Neuron (in vitro differentiated cells): ENCODE measurements around the gene SDS.

ENCODE experiments used
- H2AFZ ChIP-seq: one replicate; pipeline ENCODE4 v1.6.1; 2013; ENCODE audit warnings: low read depth, mild to moderate bottlenecking, inconsistent platforms, low read length, moderate library complexity
- H3K27me3 ChIP-seq: one replicate; pipeline ENCODE4 v1.6.1; 2013; ENCODE audit warnings: low read length; ENCODE audit not compliant: insufficient read depth
- H3K36me3 ChIP-seq: one replicate; pipeline ENCODE4 v1.6.1; 2013; ENCODE audit warnings: low read length; ENCODE audit not compliant: insufficient read depth
- H3K4me1 ChIP-seq: one replicate; pipeline ENCODE4 v1.6.1; 2013; ENCODE audit warnings: low read length; ENCODE audit not compliant: insufficient read depth
- H3K4me3 ChIP-seq: 2 replicates; pipeline ENCODE4 v1.5.1; 2013; ENCODE audit warnings: mild to moderate bottlenecking, low read length, moderate library complexity
- H3K9me3 ChIP-seq: one replicate; pipeline ENCODE4 v1.6.1; 2013; ENCODE audit warnings: low read length

SDS gene, protein sequence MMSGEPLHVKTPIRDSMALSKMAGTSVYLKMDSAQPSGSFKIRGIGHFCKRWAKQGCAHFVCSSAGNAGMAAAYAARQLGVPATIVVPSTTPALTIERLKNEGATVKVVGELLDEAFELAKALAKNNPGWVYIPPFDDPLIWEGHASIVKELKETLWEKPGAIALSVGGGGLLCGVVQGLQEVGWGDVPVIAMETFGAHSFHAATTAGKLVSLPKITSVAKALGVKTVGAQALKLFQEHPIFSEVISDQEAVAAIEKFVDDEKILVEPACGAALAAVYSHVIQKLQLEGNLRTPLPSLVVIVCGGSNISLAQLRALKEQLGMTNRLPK

DNA sequence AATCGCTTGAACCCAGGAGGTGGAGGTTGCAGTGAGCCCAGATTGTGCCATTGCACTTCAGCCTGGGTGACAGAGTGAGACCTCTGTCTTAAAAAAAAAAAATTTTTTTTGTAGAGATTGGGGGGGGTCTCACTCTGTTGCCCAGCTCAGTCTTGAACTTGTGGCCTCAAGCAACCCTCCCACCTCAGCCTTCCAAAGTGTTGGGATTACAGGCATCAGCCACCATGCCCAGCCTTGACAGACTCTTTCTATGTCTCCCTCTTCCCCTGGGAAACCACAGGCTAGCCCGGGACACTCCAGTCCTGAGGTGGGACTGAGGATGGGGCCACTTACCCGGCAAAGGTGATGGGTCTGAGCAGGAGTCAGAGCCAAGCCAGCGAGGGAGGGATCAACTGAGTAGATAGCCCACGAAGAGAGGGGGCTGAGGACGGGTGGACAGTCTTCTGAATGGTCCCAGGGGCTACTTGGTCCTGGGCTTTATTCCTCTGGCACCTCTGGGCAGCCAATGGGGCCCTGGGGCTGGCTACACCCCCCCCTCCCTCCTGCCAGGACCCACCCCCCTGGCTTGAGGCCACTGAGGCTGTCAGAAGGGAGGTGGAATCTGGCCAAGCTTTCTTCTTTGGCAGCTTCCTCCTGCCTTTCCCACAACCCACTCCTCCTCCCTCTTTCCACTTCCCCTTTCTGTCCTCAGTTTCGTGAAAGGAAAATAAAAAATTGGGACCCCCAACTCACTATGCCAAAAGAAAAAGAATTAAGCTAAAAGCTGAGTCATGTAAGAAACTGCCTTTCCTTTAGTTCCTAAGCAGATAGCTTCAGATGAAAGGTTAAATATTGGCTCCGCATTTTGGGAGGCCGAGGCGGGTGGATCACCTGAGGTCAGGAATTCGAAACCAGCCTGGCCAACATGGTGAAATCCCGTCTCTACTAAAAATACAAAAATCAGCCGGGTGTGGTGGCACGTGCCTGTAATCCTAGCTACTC lies at the start of gene SDS:
TSS of gene SDS (minus strand) at position 453 of the 981 bp plus-strand sequence. CDS start 4,179 bp downstream, outside the sequence.
- no peaks in the 10 kb centered on the region for H3K36me3 ChIP-seq
- no peak within 1 kb of the TSS for H2AFZ ChIP-seq
- H3K4me1 ChIP-seq: no peaks in the 10 kb centered on the region
- no peak within 1 kb of the TSS for H3K4me3 ChIP-seq
- peaks cover 3% of the 10 kb centered on the region for H3K27me3 ChIP-seq
- no peaks in the 10 kb centered on the region for H3K9me3 ChIP-seq

DNA sequence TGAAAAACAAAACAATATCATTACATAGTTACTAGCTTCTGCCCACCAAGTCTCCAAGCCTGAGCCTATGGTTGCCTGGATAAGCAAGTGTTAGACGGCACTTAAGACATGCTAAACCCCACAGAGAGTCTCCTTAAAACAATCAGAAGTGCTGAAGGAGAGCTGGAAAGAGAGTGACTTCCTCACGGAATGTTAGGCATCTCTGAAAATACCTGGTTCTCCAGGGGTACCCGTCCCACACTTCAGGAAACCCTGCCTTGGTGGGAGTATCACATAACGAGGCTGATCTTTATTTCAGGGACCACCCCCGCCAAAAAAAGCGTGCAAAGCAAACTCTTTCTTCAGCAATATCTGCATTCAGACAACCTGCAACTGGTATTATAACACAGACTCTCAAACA lies 49.6 kb upstream of the SDS start:
- H3K4me1 ChIP-seq: no peaks in the 10 kb centered on the region
- H3K27me3 ChIP-seq: peaks cover 5% of the 10 kb centered on the region
- peaks cover 2% of the 10 kb centered on the region for H3K9me3 ChIP-seq
- H2AFZ ChIP-seq: no peak overlapping the region
- no peak overlapping the region for H3K4me3 ChIP-seq
- H3K36me3 ChIP-seq: no peaks in the 10 kb centered on the region

DNA sequence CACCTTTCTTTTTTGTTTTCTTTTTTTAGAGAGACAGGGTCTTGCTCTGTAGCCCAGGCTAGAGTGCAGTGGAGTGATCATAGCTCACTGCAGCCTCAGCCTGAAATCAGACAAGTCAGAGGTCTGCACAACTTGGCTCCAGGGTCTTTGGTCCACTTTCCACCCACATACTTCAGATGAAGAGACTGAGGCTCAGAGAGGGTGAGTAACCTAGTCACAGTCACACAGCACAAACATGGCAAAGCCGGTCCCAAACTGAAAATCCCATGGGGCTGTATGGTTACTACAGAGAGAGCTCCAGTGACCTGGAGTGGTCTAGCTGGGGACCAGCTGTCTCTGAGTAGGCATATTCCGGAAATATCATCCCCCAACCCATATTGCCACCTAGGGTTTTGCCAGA lies 48.8 kb upstream of the SDS start:
- H2AFZ ChIP-seq: no peak overlapping the region
- H3K4me1 ChIP-seq: no peaks in the 10 kb centered on the region
- peaks cover 2% of the 10 kb centered on the region for H3K9me3 ChIP-seq
- no peaks in the 10 kb centered on the region for H3K27me3 ChIP-seq
- H3K4me3 ChIP-seq: no peak overlapping the region
- no peaks in the 10 kb centered on the region for H3K36me3 ChIP-seq

DNA sequence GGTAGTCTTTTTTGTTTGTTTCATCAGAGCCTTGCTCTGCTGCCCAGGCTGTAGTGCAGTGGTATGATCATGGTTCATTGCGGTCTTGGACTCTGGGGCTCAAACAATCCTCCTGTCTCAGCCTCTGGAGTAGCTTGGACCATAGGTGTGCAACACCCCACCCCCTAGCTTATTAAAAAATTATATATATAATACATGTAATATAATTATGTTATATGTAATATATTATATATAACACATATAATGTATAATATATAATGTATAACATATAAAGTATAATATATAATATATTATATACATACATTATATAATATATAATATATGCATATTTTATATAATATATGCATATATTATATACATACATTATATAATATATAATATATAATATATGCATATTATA lies 46.2 kb upstream of the SDS start:
- no peaks in the 10 kb centered on the region for H3K36me3 ChIP-seq
- no peaks in the 10 kb centered on the region for H3K27me3 ChIP-seq
- H2AFZ ChIP-seq: no peak overlapping the region
- peaks cover 2% of the 10 kb centered on the region for H3K9me3 ChIP-seq
- no peak overlapping the region for H3K4me3 ChIP-seq
- H3K4me1 ChIP-seq: no peaks in the 10 kb centered on the region

DNA sequence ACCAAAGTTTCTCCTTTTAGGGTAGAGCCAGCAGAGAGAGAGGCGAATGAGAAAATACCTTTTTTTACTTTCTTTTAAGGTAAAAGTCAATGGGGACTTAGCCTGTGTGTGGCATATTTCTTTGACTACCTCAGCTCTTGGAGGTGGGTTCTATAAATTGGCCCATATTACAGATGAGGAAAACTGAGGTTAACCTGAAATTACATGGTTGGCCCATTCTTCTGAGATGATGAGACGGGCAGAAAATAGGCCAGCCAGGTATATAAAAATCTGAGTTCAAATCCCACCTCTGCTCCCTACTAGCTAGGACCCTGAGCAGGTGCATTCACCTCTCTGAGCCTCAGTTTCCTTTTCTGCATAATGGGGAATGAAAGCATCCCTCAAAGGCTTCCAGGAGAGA lies 45.6 kb upstream of the SDS start:
- H3K36me3 ChIP-seq: no peaks in the 10 kb centered on the region
- peaks cover 2% of the 10 kb centered on the region for H3K9me3 ChIP-seq
- no peak overlapping the region for H2AFZ ChIP-seq

DNA sequence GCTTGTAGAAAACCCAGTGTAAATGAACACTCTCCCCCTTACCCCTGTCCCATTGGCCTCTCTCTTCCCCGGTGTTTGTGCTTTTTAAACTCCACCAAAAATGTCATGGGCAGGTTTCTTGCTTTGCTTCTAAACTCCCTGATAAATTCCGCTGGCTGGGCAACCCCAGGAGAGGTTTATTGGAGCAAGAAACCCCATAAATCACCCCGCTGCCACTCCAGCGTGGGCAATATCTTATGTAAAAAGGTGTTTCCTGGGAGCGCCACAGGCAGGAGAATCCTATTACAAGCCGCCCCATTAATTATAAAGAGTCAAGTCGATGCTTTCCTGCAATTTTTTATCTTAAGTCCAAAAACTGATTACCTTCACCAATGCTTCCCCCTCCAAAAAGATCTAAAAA lies 45.2 kb upstream of the SDS start:
- Histone ChIP-seq H3K36me3 (no peaks in the 10 kb centered on the region), H3K4me3 (no peak overlapping the region), H3K27me3 (no peaks in the 10 kb centered on the region), H3K4me1 (no peaks in the 10 kb centered on the region), H3K9me3 (peaks cover 2% of the 10 kb centered on the region), H2AFZ (no peak overlapping the region)

More for the DNA sequence above, 45.6 kb upstream of the SDS start:
- Histone ChIP-seq H3K4me3 (no peak overlapping the region), H3K4me1 (no peaks in the 10 kb centered on the region), H3K27me3 (no peaks in the 10 kb centered on the region)

DNA sequence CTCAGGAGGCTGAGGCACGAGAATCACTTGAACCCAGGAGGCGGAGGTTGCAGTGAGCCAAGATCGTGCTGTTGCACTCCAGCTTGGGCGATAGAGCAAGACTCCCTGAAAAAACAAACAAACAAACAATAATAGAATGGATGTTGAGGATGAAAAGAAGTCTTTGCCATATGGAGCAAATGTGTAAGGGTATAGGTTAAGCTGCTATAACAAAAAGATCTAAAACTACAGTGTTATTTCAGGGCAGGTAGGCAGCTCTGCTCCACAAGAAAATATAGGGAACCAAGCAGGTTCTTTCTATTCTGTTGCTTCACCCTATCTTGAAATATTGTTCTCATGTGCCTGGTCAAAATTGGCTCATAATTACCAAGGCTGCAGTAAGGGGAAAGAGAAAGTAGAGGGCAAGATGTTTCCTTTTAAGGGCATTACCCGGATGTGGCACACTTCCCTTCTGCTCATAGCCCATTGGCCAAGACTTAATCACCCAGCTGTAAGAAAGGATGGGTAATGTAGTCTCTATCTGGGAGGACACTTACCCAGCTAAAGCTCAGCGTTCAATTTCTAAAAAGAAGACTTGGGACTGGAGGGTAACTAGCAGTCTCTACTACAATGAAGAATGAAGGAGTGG lies 42.0 kb upstream of the SDS start:
- H3K27me3 ChIP-seq: no peaks in the 10 kb centered on the region
- H2AFZ ChIP-seq: no peak overlapping the region
- H3K36me3 ChIP-seq: no peaks in the 10 kb centered on the region
- no peak overlapping the region for H3K4me3 ChIP-seq
- peaks cover 2% of the 10 kb centered on the region for H3K9me3 ChIP-seq
- H3K4me1 ChIP-seq: no peaks in the 10 kb centered on the region

DNA sequence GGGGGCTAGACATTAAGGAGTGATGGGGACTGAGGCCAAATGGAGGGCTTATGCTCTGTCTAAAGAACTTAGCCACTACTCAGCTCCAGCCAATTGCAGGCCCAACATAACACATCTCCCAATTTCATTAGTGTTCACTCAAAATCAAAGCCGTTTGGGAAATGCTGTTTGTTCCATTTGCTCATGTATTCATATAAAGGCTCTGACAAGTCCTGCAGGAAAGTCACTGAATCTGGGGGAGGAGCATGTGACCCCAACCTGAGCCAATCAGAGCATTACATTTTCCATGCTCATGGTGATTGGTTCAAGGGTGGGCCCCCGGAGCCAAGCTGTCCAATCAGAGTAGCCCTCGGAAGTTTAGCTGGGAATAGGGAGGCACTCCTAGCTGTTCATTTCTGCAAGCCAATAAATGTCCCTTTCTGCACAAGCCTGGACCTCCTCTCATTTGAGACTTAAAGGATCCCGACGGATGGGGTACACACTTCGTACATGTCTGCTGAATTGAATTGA lies 39.4 kb upstream of the SDS start:
- no peak overlapping the region for H3K4me3 ChIP-seq
- no peak overlapping the region for H2AFZ ChIP-seq
- H3K4me1 ChIP-seq: no peaks in the 10 kb centered on the region
- H3K36me3 ChIP-seq: peaks cover 6% of the 10 kb centered on the region
- H3K9me3 ChIP-seq: no peaks in the 10 kb centered on the region
- H3K27me3 ChIP-seq: no peaks in the 10 kb centered on the region

DNA sequence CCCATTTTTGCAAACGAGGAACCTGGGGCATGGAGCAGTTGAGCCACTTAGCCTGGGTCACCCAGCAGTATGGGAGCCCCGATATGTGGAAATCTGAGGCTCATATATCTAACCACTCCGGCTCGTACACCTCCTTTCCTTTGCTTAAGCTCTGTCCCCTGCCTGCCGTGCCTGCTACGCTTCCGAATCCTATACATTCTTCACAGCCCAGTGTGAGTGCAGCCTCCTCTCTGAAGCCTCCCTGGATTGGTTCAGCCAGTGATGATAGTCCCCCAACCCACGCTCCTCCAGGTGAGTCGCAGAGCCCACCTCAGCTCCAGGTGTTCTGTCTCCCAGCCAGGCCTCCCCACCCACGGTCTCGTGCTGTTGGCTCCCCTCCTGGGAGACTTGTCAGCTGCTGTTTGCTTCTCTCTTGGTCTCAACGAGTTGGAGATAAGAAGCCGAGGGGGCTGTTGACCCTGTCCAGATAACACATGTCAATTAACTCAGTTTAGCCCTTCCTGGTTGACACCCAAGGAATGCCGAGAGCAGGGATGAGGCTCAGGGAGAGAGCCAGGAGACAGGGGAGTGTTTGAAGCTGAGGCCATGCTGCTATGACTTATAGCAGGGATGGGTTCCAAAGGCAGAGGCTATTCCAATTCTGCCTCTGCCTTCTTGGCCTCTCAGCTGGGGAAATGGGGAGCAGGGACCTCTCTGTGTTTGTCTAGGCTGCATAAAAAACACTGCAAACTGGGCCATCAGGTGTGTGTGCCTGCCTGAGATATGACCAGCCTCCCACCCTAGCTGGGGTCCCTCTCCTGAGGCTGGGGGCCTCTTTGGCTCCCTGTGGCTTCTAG lies 37.5 kb upstream of the SDS start:
- H2AFZ ChIP-seq: no peak overlapping the region
- no peak overlapping the region for H3K4me3 ChIP-seq
- no peaks in the 10 kb centered on the region for H3K9me3 ChIP-seq
- H3K36me3 ChIP-seq: peaks cover 10% of the 10 kb centered on the region
- H3K27me3 ChIP-seq: no peaks in the 10 kb centered on the region
- no peaks in the 10 kb centered on the region for H3K4me1 ChIP-seq

DNA sequence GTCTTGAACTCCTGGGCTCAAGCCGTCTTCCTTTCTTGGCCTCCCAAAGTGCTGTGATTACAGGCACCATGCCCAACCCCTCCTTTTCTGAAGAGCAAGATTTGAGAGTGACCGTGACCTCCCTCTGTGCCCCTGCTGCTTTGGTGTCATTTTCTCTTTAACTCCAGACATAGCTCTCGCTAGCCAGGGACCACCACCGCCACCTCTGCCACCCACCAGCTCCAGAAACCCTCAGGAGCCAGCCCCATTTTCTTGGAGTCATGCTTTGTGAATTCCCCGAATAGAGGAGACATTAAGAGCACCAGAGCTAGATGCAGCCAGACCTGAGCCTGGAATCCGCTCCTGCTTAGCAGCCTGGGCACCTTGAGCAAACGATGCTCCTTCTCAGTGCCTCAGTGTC lies 36.6 kb upstream of the SDS start:
- Histone ChIP-seq H2AFZ (no peak overlapping the region), H3K36me3 (peaks cover 10% of the 10 kb centered on the region), H3K4me1 (no peaks in the 10 kb centered on the region), H3K4me3 (no peak overlapping the region), H3K27me3 (no peaks in the 10 kb centered on the region), H3K9me3 (no peaks in the 10 kb centered on the region)

DNA sequence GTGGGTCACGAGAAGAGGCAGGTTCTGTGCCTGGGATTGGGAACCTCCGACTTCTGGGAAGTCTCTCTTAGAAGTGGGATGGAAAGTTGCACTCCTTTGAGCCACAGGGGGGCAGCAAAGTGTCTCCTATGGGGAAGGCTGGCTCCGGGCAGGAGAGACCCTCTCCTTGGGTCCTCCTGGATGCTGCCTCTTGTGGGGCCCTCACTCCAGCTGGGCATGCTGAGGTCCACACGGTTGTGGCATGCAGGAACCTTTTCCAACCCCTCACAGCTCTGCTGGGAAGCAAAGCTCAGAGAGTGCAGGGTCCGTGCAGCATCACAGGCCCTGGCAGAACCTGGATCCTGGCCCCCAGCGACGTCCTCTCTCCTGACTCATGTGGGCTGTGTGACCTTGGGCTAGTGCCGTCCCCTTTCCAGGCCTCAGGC lies 35.9 kb upstream of the SDS start:
- Histone ChIP-seq H3K9me3 (no peaks in the 10 kb centered on the region), H3K4me1 (no peaks in the 10 kb centered on the region), H3K36me3 (peaks cover 10% of the 10 kb centered on the region), H3K4me3 (no peak overlapping the region), H3K27me3 (no peaks in the 10 kb centered on the region), H2AFZ (no peak overlapping the region)

DNA sequence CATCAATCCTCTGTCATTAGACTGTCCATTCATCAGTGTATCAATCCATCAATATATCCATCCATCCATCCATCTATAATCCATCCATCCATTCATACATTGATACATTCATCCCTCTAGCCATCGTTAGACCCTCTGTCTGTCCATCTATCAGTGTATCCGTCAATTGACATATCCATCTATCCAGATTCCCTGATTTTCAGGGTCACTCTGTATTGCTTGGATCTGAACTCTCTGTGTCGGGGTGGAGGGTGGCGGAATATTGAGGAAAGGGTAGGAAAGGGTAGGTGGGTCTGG lies 35.6 kb upstream of the SDS start:
- Histone ChIP-seq H3K27me3 (no peaks in the 10 kb centered on the region), H3K4me1 (no peaks in the 10 kb centered on the region), H3K9me3 (no peaks in the 10 kb centered on the region), H3K36me3 (peaks cover 13% of the 10 kb centered on the region), H3K4me3 (no peak overlapping the region), H2AFZ (no peak overlapping the region)
